Thyroid gland (tissue), 4 donors: ENCODE data around the gene LSM7.

ENCODE experiments used
- CTCF ChIP-seq, 6 experiments: fragments of 200-600 bp in 3 of 6; fragments of 450-650 bp in 3 of 6; sonication (generic) in 3 of 6; IDR thresholded peaks; one replicate each; pipeline ENCODE4 v1.5.1; 2016 to 2019; ENCODE audit warnings: antibody characterized with exemption in 6 of 6, mild to moderate bottlenecking in 2 of 6, inconsistent platforms in 1 of 6, moderate library complexity in 1 of 6
- POLR2A ChIP-seq, 2 donors: fragments of 450-650 bp; IDR thresholded peaks; one replicate each; pipeline ENCODE4 v1.6.1; 2017; ENCODE audit warnings: antibody characterized with exemption in 2 of 2, mild to moderate bottlenecking in 2 of 2, moderate library complexity in 1 of 2

GRCh38 chr19:2338751-2339643 is 10.6 kb upstream of the LSM7 start:
- no peak for TF ChIP-seq POLR2A (IDR thresholded peaks at IDR 0.05)
- no peak for TF ChIP-seq CTCF (IDR thresholded peaks at IDR 0.05)
